Measurements from ENCODE around the gene SMPD3. TPM values are rescaled to one million over a fixed set of nuclear protein-coding genes. Genes with fewer than 3 reads are reported as not detected.

SMPD3 gene
- total RNA-seq, 4 donors from 2014 or later = under 0.01 to 2.6 (median 0.75) TPM

DNA sequence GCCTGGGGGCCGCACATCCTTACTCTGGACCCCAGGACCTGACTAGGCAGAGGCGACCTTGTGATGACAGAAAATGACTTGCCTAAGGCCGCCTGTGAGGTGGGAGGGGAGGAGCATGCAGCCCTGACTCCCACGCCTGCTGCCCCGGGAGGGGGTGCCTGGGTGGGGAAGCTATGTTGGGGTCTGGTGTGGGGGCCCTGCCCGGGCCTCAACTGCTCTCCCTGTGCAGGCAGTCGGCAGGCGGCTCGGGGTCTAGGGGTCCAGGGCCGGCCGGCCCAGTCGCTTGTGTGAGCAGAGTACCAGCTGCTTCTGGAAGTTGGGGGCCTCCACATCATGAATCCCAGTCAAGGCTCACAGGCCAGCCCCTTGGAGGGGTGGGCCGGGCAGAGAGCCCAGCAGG is 89.4 kb downstream of the SMPD3 start:
- H3K36me3 ChIP-seq = no peaks in the 10 kb centered on the region
- H3K27me3 ChIP-seq = no peaks in the 10 kb centered on the region

DNA sequence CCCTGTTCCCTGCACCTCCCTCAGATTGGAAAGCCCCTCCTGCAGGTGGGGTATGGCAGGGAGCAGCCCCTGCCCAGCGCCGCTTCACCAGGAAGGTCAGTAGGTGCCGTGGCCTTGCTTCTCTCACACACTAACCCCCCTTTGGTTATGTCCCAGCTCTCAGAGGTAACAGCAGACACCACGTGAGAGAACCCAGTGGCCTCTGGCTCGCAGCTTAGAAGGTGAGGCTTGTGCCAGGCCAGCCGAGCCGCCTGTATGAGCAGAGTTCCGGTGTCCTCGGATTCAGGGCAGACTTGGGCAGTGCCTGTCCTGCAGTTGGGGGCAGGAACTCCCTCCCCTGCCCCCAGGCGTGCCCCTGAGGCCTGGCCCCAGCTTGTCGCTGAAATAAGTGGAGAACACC is 90.4 kb downstream of the SMPD3 start:
- H3K4me1 ChIP-seq = no peaks in the 10 kb centered on the region
- H3K36me3 ChIP-seq = no peaks in the 10 kb centered on the region
- intact Hi-C loops (cut with DNase I; ENCODE audit: low total_unique reads) = no loop called here
- no peak overlapping the region for H3K4me3 ChIP-seq
- no peak for TF ChIP-seq POLR2A (IDR thresholded peaks at IDR 0.05)
- TF ChIP-seq CTCF (IDR thresholded peaks at IDR 0.05) = no peak
- no peak overlapping the region for H3K27ac ChIP-seq
- no peaks in the 10 kb centered on the region for H3K27me3 ChIP-seq
- no peaks in the 10 kb centered on the region for H3K9me3 ChIP-seq
- no peak for DNase-seq

More for the DNA sequence above, 89.4 kb downstream of the SMPD3 start:
- H3K4me1 ChIP-seq = no peaks in the 10 kb centered on the region
- TF ChIP-seq POLR2A (IDR thresholded peaks at IDR 0.05) = no peak
- no peak for TF ChIP-seq CTCF (IDR thresholded peaks at IDR 0.05)
- H3K9me3 ChIP-seq = no peaks in the 10 kb centered on the region
- DNase-seq = no peak
- no peak overlapping the region for H3K27ac ChIP-seq
- H3K4me3 ChIP-seq = no peak overlapping the region
- intact Hi-C loops (cut with DNase I; ENCODE audit: low total_unique reads) = no loop called here

DNA sequence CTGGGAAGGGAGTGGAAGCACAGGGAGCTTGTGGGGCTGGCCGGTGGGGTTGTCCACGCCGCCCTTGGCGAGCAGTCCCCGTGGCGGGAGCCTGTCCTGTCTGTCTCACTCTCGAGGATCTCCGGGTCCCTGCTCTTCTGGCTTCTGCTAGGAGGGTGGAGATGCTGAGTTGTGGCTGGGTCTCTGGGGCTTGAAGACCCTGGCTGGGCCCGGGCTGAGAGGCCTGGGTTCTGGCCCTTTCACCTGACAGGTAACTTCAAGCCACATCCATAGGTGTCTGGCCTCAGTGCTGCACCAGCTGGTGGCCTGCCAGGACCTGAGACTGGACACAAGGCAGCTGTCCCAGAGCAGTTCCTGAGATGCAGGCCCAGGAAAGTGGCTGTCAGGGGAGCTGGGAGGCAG is 90.8 kb downstream of the SMPD3 start:
- Histone ChIP-seq H3K27me3 (no peaks in the 10 kb centered on the region), H3K36me3 (no peaks in the 10 kb centered on the region), H3K4me3 (no peak overlapping the region), H3K27ac (no peak overlapping the region), H3K4me1 (no peaks in the 10 kb centered on the region), H3K9me3 (no peaks in the 10 kb centered on the region)
- TF ChIP-seq CTCF (IDR thresholded peaks at IDR 0.05) (no peak), POLR2A (IDR thresholded peaks at IDR 0.05) (no peak)
- DNase-seq = no peak
- intact Hi-C loops (cut with DNase I; ENCODE audit: low total_unique reads) = no loop called here

DNA sequence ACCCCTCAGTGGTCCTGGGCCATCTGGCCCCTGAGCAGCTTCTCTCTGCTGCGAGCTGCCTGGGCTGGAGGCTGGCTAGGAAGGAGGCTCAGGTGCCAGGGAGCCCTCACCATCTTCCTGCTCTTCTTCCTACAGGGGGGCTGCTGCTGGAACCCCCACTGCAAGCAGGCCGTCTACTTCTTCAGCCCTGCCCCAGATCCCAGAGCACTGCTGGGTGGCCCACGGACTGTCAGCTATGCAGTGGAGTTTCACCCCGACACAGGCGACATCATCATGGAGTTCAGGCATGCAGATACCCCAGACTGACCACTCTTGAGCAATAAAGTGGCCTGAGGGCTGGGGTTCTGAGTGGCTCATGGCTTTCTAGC is 91.4 kb downstream of the SMPD3 start:
- Histone ChIP-seq H3K4me3 (no peak overlapping the region), H3K4me1 (no peaks in the 10 kb centered on the region), H3K27me3 (no peaks in the 10 kb centered on the region), H3K27ac (no peak overlapping the region), H3K36me3 (no peaks in the 10 kb centered on the region), H3K9me3 (no peaks in the 10 kb centered on the region)
- no peak for DNase-seq
- intact Hi-C loops (cut with DNase I; ENCODE audit: low total_unique reads) = no loop called here
- TF ChIP-seq POLR2A (IDR thresholded peaks at IDR 0.05) (no peak), CTCF (IDR thresholded peaks at IDR 0.05) (no peak)

DNA sequence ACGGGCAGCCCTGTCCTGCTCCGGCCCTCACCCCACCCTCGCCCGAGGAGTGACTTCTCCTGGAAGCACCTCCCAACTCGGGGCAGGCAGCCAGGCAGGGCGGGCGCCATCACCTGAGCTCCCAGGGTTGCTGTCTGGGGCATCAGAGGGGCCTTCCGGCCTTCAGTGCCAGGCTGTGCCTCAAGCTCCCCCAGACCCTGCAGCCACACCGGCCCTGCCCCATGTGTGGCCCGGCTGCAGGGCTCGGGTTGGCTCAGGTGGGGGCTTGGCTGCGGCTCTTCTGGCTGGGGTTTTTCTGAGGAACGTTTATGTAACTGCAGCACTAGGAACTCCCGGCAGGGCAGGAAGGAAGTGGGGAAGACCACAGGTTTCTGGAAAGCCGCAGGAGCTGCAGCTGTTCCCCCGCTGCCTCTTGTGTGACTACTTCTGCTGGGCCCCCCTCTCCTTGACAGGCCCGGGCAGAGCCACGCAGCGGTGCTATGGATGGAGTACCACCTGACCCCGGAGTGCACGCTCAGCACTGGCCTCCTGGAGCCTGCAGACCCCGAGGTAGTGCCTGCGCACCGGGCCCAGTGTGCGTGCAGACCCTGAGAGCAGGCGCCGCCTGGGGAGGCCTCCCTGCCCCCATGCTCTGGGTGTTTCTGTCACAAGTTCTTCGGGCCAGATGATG is 91.9 kb downstream of the SMPD3 start:
- TF ChIP-seq CTCF (IDR thresholded peaks at IDR 0.05) (no peak), POLR2A (IDR thresholded peaks at IDR 0.05) (no peak)
- Histone ChIP-seq H3K36me3 (no peaks in the 10 kb centered on the region), H3K9me3 (no peaks in the 10 kb centered on the region), H3K4me3 (no peak overlapping the region), H3K27ac (no peak overlapping the region), H3K4me1 (no peaks in the 10 kb centered on the region), H3K27me3 (no peaks in the 10 kb centered on the region)
- DNase-seq = no peak
- intact Hi-C loops (cut with DNase I; ENCODE audit: low total_unique reads) = no loop called here

Data from uterus (tissue), 4 donors.